SK-N-MC (cell line): ENCODE results near the gene ZNF827.

Source experiments
- DNase-seq: peaks from one replicate; pipeline ENCODE4 v3.0.0-alpha.2; 2011; ENCODE audit warnings: low read depth, low spot score
- H3K27ac ChIP-seq: fragments of 200-600 bp; sonication (generic); 2 replicates; pipeline ENCODE4 v1.5.1; 2016; ENCODE audit warnings: mixed run types
- H3K36me3 ChIP-seq: fragments of 200-600 bp; sonication (generic); 2 replicates; pipeline ENCODE4 v1.6.1; 2017; ENCODE audit warnings: antibody characterized with exemption, low read length, mixed read lengths; ENCODE audit not compliant: insufficient read depth
- H3K4me3 ChIP-seq: fragments of 200-600 bp; sonication (generic); 2 replicates; pipeline ENCODE4 v1.5.1; 2016
- H3K9ac ChIP-seq: fragments of 200-600 bp; sonication (generic); 2 replicates; pipeline ENCODE4 v1.8.0; 2017; ENCODE audit warnings: mixed run types, mixed read lengths; ENCODE audit not compliant: insufficient read length
- H3K9me3 ChIP-seq: fragments of 200-600 bp; sonication (generic); 2 replicates; pipeline ENCODE4 v1.6.1; 2017; ENCODE audit warnings: low read depth, mild to moderate bottlenecking, antibody characterized with exemption, low read length, moderate library complexity, mixed read lengths
- EZH2 ChIP-seq: fragments of 200-600 bp; sonication (generic); IDR thresholded peaks from one replicate; pipeline ENCODE4 v1.6.1; 2017; ENCODE audit warnings: antibody characterized with exemption
- FOXP2 ChIP-seq: optimal IDR thresholded peaks from 2 replicates; pipeline ENCODE3; 2011; ENCODE audit warnings: mild to moderate bottlenecking, moderate library complexity; ENCODE audit not compliant: insufficient read depth; ENCODE audit errors: extremely low read length, control extremely low read depth
- POLR2AphosphoS5 ChIP-seq: IDR thresholded peaks from 2 replicates; pipeline ENCODE4 v1.6.1; 2012; ENCODE audit warnings: mild to moderate bottlenecking, low read depth, low read length, borderline replicate concordance

Gene ZNF827

GRCh38 chr4:145907390-145907789, 31.2 kb downstream of the ZNF827 start:
- no peak overlapping the region for H3K27ac ChIP-seq
- peaks cover 7% of the 10 kb centered on the region; the same call in 1 of the 2 replicates for H3K36me3 ChIP-seq
- no peak overlapping the region for H3K9ac ChIP-seq
- H3K4me3 ChIP-seq, result no peak overlapping the region
- H3K9me3 ChIP-seq, result no peaks in the 10 kb centered on the region
- TF ChIP-seq FOXP2, result no peak
- no peak for TF ChIP-seq POLR2AphosphoS5
- no peak for TF ChIP-seq EZH2
- DNase-seq, result no peak

- no peak for DNase-seq
- Histone ChIP-seq H3K9me3 (no peaks in the 10 kb centered on the region), H3K36me3 (peaks cover 19% of the 10 kb centered on the region; the same call in 1 of the 2 replicates), H3K27ac (no peak overlapping the region), H3K4me3 (no peak overlapping the region), H3K9ac (no peak overlapping the region)
- TF ChIP-seq FOXP2, result no peak
- TF ChIP-seq EZH2, result no peak
- TF ChIP-seq POLR2AphosphoS5, result no peak
Measured at GRCh38 chr4:145904413-145905177, 34.0 kb downstream of the ZNF827 start.

- Histone ChIP-seq H3K36me3 (peaks cover 19% of the 10 kb centered on the region; the same call in 1 of the 2 replicates), H3K9me3 (no peaks in the 10 kb centered on the region), H3K27ac (no peak overlapping the region), H3K9ac (no peak overlapping the region), H3K4me3 (no peak overlapping the region)
- no peak for TF ChIP-seq EZH2
- TF ChIP-seq FOXP2, result no peak
- no peak for TF ChIP-seq POLR2AphosphoS5
- no peak for DNase-seq
Measured at GRCh38 chr4:145902522-145902921, 36.1 kb downstream of the ZNF827 start.

DNA sequence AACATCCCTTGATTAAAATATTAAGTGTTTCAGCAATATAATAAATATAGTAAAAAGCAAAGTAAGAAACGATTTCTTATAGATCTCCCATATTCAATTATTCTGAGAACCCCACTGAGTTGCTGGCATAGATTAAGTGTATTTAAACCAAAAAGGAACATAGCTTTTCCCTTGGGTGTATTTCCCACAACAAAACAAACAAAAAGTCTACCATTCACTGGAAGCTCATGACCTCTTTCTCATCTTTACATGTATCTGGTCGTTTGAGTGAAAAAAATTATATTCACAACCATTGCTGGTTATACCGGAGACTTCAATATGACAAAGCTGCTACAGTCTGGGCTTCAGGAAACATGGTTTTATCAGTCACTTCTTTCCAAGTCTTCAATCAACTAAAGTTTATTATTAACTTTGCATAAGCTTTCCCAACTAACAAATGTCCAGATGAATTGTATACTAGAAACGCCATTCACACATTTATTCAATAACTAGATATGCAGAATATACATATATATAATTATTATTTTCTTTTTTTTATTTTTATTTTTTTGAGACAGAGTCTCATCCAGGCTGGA, 38.6 kb downstream of the ZNF827 start:
- Histone ChIP-seq H3K27ac (no peak overlapping the region), H3K9ac (no peak overlapping the region), H3K36me3 (peaks cover 19% of the 10 kb centered on the region; the same call in 1 of the 2 replicates), H3K4me3 (no peak overlapping the region), H3K9me3 (no peaks in the 10 kb centered on the region)
- no peak for DNase-seq
- TF ChIP-seq POLR2AphosphoS5, result no peak
- TF ChIP-seq EZH2, result no peak
- no peak for TF ChIP-seq FOXP2

DNA sequence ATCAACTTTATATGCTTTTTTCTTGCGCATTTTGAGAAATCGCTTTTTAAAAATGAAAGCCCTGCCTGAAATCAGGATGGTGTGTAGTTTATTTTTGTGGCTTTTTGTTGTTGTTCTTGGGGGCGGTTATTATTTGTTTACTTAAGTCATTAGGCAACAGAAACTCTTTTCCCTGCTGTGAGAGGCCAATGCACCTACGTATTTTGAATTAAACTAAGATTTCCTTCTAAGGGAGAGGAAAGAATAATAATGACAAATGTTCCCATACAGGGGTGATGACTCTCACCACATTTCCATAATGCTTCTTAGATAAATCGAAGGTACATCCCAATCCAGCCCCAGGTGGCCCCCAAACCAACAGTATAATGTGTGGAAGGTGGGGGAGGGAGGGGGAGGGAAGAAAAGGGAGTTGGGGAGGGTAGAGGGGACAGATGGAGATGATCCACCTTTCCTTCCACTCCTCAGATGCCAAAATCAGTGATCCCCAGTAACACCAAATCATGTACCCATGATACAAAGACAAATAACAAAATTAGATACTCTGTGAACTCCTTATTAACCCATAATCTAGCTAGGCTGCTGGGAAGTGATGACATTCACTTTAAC, 39.6 kb downstream of the ZNF827 start:
- Histone ChIP-seq H3K9me3 (no peaks in the 10 kb centered on the region), H3K36me3 (peaks cover 19% of the 10 kb centered on the region; the same call in 1 of the 2 replicates), H3K4me3 (no peak overlapping the region), H3K9ac (no peak overlapping the region), H3K27ac (no peak overlapping the region)
- TF ChIP-seq FOXP2 (no peak), POLR2AphosphoS5 (no peak), EZH2 (no peak)
- DNase-seq, result no peak

- TF ChIP-seq POLR2AphosphoS5, result no peak
- TF ChIP-seq EZH2, result no peak
- no peak for TF ChIP-seq FOXP2
- DNase-seq, result no peak
- Histone ChIP-seq H3K9ac (no peak overlapping the region), H3K9me3 (no peaks in the 10 kb centered on the region), H3K27ac (no peak overlapping the region), H3K36me3 (peaks cover 19% of the 10 kb centered on the region; the same call in 1 of the 2 replicates), H3K4me3 (no peak overlapping the region)
Measured at GRCh38 chr4:145898466-145898865, 40.2 kb downstream of the ZNF827 start.

DNA sequence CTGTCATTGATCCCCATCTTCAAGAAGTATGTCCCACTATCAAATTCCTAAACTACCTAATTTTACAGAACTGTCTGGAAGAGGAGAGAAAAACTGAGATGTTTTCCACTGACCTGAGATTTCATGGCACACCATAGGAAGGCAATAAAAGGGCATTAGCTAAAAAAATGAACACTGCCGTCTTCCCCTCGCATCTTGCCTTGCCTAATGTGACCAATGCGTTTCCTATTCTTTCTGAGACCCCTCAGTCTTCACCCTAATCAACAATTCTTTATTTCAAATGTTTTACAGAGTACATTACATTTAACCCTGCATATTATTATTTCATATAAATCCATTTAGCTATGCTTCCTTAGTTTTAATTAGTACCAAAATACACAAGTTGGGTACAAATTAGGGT, 43.6 kb downstream of the ZNF827 start:
- DNase-seq, result no peak
- H3K36me3 ChIP-seq, result no peaks in the 10 kb centered on the region; the same call in none of the 2 replicates
- TF ChIP-seq EZH2 (no peak), POLR2AphosphoS5 (no peak), FOXP2 (no peak)
- no peaks in the 10 kb centered on the region for H3K9me3 ChIP-seq
- no peak overlapping the region for H3K27ac ChIP-seq
- no peak overlapping the region for H3K9ac ChIP-seq
- H3K4me3 ChIP-seq, result no peak overlapping the region

DNA sequence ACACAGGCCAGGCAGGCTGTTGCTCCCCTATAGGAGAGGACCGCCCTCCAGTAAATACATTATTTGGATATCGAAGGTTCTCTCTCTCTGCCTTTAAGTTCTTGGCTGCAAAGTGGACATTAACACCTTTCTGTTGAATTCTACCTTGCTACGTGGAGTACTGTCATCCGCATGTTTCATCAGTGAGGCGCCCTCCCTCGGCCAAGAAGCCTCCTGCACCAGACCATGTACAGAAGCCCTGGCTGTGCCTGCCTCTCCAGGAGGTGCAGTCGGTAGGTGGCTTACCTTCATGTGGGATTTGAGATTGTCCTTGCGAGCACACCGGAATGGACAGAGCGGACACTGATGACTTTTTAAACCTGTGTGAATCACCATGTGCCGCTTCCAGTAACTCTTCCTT, 46.7 kb downstream of the ZNF827 start:
- no peak overlapping the region for H3K9ac ChIP-seq
- no peak for TF ChIP-seq POLR2AphosphoS5
- no peak for TF ChIP-seq EZH2
- no peak for TF ChIP-seq FOXP2
- H3K4me3 ChIP-seq, result no peak overlapping the region
- H3K9me3 ChIP-seq, result no peaks in the 10 kb centered on the region
- H3K27ac ChIP-seq, result no peak overlapping the region
- H3K36me3 ChIP-seq, result peaks cover under 1% of the 10 kb centered on the region
- no peak for DNase-seq
